OCI-LY1 (cell line): ENCODE data around the gene SBK2.

Source experiments
- EZH2 ChIP-seq: fragments of 200-600 bp; sonication (generic), shearing (Covaris generic); IDR thresholded peaks from 2 replicates; pipeline ENCODE4 v1.8.0; 2017; ENCODE audit warnings: borderline replicate concordance, mixed run types, mild to moderate bottlenecking, antibody characterized with exemption, low read length, moderate library complexity, mixed read lengths
- TF ChIP-seq, protein P1 (sequence below): fragments of 200-600 bp; sonication (generic), shearing (Covaris generic); IDR thresholded peaks from 2 replicates; pipeline ENCODE4 v1.5.1; 2017; ENCODE audit warnings: mild to moderate bottlenecking, antibody characterized with exemption, low read length, moderate library complexity, mixed read lengths

DNA sequence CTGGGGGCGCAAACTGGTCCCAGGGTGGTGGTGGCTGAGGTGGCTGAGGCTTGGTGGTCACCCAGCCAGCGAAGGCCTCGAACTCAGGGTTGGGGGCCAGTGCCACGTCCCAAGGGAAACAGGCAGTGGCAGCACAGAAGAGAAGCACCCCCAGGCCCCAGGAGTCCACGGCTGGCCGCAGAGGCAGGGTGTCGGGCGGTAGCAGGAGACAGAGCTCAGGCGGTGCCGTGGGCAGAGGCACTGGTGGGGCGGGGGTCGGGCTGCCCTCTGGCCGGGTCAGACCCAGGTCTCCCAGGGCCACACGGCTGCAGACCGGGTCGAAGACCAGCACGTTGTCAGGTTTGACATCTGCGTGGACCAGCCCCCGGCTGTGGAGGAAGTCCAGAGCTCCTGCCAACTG, 4.2 kb upstream of the SBK2 start:
- TF ChIP-seq, protein P1, sequence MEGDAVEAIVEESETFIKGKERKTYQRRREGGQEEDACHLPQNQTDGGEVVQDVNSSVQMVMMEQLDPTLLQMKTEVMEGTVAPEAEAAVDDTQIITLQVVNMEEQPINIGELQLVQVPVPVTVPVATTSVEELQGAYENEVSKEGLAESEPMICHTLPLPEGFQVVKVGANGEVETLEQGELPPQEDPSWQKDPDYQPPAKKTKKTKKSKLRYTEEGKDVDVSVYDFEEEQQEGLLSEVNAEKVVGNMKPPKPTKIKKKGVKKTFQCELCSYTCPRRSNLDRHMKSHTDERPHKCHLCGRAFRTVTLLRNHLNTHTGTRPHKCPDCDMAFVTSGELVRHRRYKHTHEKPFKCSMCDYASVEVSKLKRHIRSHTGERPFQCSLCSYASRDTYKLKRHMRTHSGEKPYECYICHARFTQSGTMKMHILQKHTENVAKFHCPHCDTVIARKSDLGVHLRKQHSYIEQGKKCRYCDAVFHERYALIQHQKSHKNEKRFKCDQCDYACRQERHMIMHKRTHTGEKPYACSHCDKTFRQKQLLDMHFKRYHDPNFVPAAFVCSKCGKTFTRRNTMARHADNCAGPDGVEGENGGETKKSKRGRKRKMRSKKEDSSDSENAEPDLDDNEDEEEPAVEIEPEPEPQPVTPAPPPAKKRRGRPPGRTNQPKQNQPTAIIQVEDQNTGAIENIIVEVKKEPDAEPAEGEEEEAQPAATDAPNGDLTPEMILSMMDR = no peak
- TF ChIP-seq EZH2 = no peak
